Mesodermal cell (in vitro differentiated cells): ENCODE data around the gene TTC7B.

Experiments used
- H3K27ac ChIP-seq: 2 replicates; pipeline ENCODE4 v1.7.0; 2013; ENCODE audit warnings: mild to moderate bottlenecking, low read depth, low read length, moderate library complexity; ENCODE audit not compliant: severe bottlenecking
- H3K36me3 ChIP-seq: 2 replicates; pipeline ENCODE4 v1.7.1; 2013; ENCODE audit warnings: mild to moderate bottlenecking, low read length, moderate library complexity; ENCODE audit not compliant: control insufficient read depth, insufficient read depth
- H3K4me1 ChIP-seq: one replicate; pipeline ENCODE4 v1.7.1; 2013; ENCODE audit warnings: mild to moderate bottlenecking, low read length; ENCODE audit not compliant: insufficient read depth, control insufficient read depth, poor library complexity, severe bottlenecking
- H3K4me3 ChIP-seq: 2 replicates; pipeline ENCODE4 v1.7.0; 2013; ENCODE audit warnings: low read length, control low read depth, mild to moderate bottlenecking; ENCODE audit not compliant: insufficient read depth, poor library complexity, severe bottlenecking; ENCODE audit errors: extremely low read depth
- H3K9me3 ChIP-seq: 2 replicates; pipeline ENCODE4 v1.7.1; 2013; ENCODE audit warnings: mild to moderate bottlenecking, low read length, moderate library complexity; ENCODE audit not compliant: control insufficient read depth
- WGBS, 2 experiments: methylation state at CpG; one replicate each; pipeline ENCODE4 v1.1.5; 2013; ENCODE audit warnings: missing lambda C conversion rate in 2 of 2; ENCODE audit not compliant: insufficient coverage in 2 of 2; 5-methylcytosine and 5-hydroxymethylcytosine counted together

Gene TTC7B

GRCh38 chr14:90647473-90648005 lies 168.7 kb downstream of the TTC7B start:
- WGBS, 2 experiments = 50 to 62% methylated on average over 2 to 3 of the region's 5 CpGs
- no peak overlapping the region for H3K27ac ChIP-seq
- no peaks in the 10 kb centered on the region for H3K9me3 ChIP-seq
- peaks cover 13% of the 10 kb centered on the region for H3K4me1 ChIP-seq
- no peak overlapping the region for H3K4me3 ChIP-seq
- H3K36me3 ChIP-seq = peaks cover 51% of the 10 kb centered on the region

DNA sequence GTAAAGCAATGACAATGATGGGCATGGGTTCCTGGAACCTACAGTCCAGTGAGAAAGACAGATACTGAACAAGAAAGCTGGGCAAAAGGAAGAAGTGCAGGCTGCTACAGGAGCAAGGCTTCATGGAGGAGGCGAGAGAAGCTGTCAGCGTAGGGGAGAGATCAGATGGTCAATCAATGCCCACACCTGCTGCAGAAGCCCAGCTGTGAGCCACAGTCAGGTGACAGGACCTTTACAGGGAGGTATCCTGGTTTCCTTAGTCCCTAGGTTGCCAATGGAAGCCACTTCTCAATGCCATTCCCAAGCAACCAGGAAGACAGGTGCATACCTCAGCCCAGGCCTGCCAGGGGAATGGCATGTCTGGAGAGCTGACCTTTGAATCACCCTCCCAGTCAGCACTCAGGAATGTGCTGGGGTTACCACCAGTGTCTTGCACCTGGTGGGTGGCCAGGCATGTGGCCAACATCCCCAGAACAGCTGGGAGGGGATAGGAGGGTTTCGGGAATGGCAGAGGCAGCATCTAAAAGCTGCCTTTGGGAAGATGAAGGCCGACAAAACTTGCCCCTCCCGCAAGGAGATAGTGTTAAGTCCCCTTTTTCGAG lies 170.3 kb downstream of the TTC7B start:
- Histone ChIP-seq H3K4me1 (peaks cover 29% of the 10 kb centered on the region), H3K27ac (no peak overlapping the region)
- WGBS, 2 experiments = 82 to 96% methylated on average over 6 of the region's 6 CpGs

GRCh38 chr14:90644882-90645281 lies 171.3 kb downstream of the TTC7B start:
- peaks cover 29% of the 10 kb centered on the region for H3K4me1 ChIP-seq
- H3K27ac ChIP-seq = no peak overlapping the region
- H3K9me3 ChIP-seq = no peaks in the 10 kb centered on the region
- no peak overlapping the region for H3K4me3 ChIP-seq
- peaks cover 39% of the 10 kb centered on the region for H3K36me3 ChIP-seq
- WGBS, 2 experiments = 92 to 100% methylated on average over 4 of the region's 4 CpGs

More for the DNA sequence above, 170.3 kb downstream of the TTC7B start:
- peaks cover 44% of the 10 kb centered on the region for H3K36me3 ChIP-seq
- no peaks in the 10 kb centered on the region for H3K9me3 ChIP-seq
- no peak overlapping the region for H3K4me3 ChIP-seq

DNA sequence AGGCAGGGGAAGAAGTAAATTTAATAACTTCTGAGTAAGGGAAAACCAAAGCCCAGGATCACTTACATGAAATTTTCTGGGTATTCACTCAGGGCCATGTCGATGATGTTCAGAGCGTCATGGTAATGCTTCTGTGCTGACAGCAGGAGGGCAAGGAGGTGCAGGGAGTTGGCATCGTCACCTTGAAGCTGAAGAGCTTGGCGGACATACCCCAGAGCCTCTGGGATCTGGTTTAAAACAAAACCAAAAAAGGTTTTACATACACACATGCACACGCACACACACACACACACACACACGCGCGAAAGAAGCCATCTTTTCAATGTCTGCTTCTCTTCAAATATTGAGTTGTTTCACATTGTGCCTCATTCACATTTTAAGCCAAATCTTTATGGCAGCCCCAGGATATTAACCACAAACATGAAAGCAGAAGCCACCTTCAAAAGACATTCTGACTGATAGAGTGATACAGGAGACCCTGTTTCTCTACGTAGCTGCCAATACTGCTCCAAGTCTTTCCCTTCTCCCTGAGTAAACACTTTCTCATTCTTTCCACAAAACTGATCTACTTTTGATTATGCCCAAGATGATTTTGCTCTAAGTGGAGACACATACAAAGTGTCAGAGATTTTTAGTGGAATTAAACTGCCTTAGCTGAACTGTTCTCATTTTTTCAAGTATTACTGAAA lies 172.1 kb downstream of the TTC7B start:
- Histone ChIP-seq H3K4me1 (peaks cover 29% of the 10 kb centered on the region), H3K9me3 (no peaks in the 10 kb centered on the region), H3K27ac (no peak overlapping the region), H3K36me3 (peaks cover 39% of the 10 kb centered on the region), H3K4me3 (no peak overlapping the region)
- 82 to 88% methylated on average over 9 of the region's 9 CpGs for WGBS, 2 experiments

- H3K27ac ChIP-seq = peak overlapping the region; percentile 85
- no peaks in the 10 kb centered on the region for H3K9me3 ChIP-seq
- peaks cover 29% of the 10 kb centered on the region for H3K4me1 ChIP-seq
- 11 to 17% methylated on average over 2 to 3 of the region's 3 CpGs for WGBS, 2 experiments
- no peak overlapping the region for H3K4me3 ChIP-seq
- H3K36me3 ChIP-seq = peaks cover 33% of the 10 kb centered on the region
These were observed 173.9 kb downstream of the TTC7B start for GRCh38 chr14:90642244-90642717.

- no peak overlapping the region for H3K4me3 ChIP-seq
- 51 to 55% methylated on average over 5 to 6 of the region's 6 CpGs for WGBS, 2 experiments
- peaks cover 29% of the 10 kb centered on the region for H3K4me1 ChIP-seq
- peak overlapping the region; percentile 85 for H3K27ac ChIP-seq
- H3K36me3 ChIP-seq = peaks cover 28% of the 10 kb centered on the region
- no peaks in the 10 kb centered on the region for H3K9me3 ChIP-seq
These were observed 174.5 kb downstream of the TTC7B start for GRCh38 chr14:90641615-90642243.

GRCh38 chr14:90641168-90641567 lies 175.1 kb downstream of the TTC7B start:
- peak overlapping the region; percentile 85 for H3K27ac ChIP-seq
- H3K4me1 ChIP-seq = peaks cover 27% of the 10 kb centered on the region
- peaks cover 24% of the 10 kb centered on the region for H3K36me3 ChIP-seq
- H3K4me3 ChIP-seq = no peak overlapping the region
- no peaks in the 10 kb centered on the region for H3K9me3 ChIP-seq
- WGBS, 2 experiments = 83 to 100% methylated on average over 2 of the region's 3 CpGs

GRCh38 chr14:90639641-90640040 lies 176.6 kb downstream of the TTC7B start:
- Histone ChIP-seq H3K9me3 (no peaks in the 10 kb centered on the region), H3K36me3 (peaks cover 18% of the 10 kb centered on the region), H3K4me1 (peaks cover 20% of the 10 kb centered on the region), H3K27ac (no peak overlapping the region), H3K4me3 (no peak overlapping the region)
- 88 to 97% methylated on average over 5 to 6 of the region's 9 CpGs for WGBS, 2 experiments

GRCh38 chr14:90632871-90633270 lies 183.4 kb downstream of the TTC7B start:
- H3K27ac ChIP-seq = no peak overlapping the region
- no CpG with 5 or more reads among the region's 2 CpGs for WGBS, 2 experiments

DNA sequence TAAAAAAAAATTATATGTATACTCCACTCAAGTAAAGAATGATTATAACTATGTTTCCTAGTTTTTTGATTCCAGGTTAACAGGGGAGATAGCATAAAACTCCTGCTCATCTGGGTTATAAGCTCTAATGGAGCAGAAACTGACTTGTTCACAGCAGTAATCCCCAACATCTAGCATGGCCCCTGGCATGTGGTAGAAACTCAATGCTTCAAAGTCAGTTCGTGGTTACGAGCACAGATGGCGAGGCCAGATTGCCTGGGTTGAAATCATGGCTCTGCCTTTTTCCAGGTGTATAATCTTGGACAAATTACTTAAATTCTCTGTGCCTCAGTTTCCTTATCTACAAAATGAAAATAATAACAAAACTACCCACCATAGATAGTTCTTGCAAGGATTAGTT lies 183.8 kb downstream of the TTC7B start:
- WGBS, 2 experiments = 89 to 100% methylated on average over 2 to 3 of the region's 3 CpGs
- H3K36me3 ChIP-seq = no peaks in the 10 kb centered on the region
- peaks cover 14% of the 10 kb centered on the region for H3K4me1 ChIP-seq
- no peak overlapping the region for H3K27ac ChIP-seq
- H3K9me3 ChIP-seq = no peaks in the 10 kb centered on the region
- H3K4me3 ChIP-seq = no peak overlapping the region

More at GRCh38 chr14:90632871-90633270, 183.4 kb downstream of the TTC7B start:
- no peaks in the 10 kb centered on the region for H3K9me3 ChIP-seq
- H3K36me3 ChIP-seq = no peaks in the 10 kb centered on the region
- no peak overlapping the region for H3K4me3 ChIP-seq
- H3K4me1 ChIP-seq = peaks cover 11% of the 10 kb centered on the region
